ENCODE results near the gene COPB1.

- TF ChIP-seq, protein P1, sequence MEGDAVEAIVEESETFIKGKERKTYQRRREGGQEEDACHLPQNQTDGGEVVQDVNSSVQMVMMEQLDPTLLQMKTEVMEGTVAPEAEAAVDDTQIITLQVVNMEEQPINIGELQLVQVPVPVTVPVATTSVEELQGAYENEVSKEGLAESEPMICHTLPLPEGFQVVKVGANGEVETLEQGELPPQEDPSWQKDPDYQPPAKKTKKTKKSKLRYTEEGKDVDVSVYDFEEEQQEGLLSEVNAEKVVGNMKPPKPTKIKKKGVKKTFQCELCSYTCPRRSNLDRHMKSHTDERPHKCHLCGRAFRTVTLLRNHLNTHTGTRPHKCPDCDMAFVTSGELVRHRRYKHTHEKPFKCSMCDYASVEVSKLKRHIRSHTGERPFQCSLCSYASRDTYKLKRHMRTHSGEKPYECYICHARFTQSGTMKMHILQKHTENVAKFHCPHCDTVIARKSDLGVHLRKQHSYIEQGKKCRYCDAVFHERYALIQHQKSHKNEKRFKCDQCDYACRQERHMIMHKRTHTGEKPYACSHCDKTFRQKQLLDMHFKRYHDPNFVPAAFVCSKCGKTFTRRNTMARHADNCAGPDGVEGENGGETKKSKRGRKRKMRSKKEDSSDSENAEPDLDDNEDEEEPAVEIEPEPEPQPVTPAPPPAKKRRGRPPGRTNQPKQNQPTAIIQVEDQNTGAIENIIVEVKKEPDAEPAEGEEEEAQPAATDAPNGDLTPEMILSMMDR (IDR thresholded peaks at IDR 0.05), result no peak
- no peak for TF ChIP-seq POLR2A (IDR thresholded peaks at IDR 0.05)
- no peak for TF ChIP-seq POLR2AphosphoS5 (IDR thresholded peaks at IDR 0.05)
- TF ChIP-seq EP300 (IDR thresholded peaks at IDR 0.05), result no peak
Measured at GRCh38 chr11:14409891-14410290, 89.7 kb downstream of the COPB1 start.

All from upper lobe of left lung (tissue), 4 donors.